Suprapubic skin (tissue), 4 donors: ENCODE data around the gene PLA2G4C. TPM values are rescaled to one million over a fixed set of nuclear protein-coding genes. Genes with fewer than 3 reads are reported as not detected.
"Not testable (repeated sequence)": the region's sequence is repeated elsewhere in the genome, so short reads cannot be mapped to it uniquely, and the experiment has no call there.

Experiments
- DNase-seq, 2 donors: peaks; one replicate each; pipeline ENCODE4 v3.0.0-alpha.2; 2019; ENCODE audit warnings: low spot score in 2 of 2
- H3K27ac ChIP-seq: fragments of 200-600 bp; sonication (generic); one replicate; pipeline ENCODE4 v1.5.1; 2019
- H3K27me3 ChIP-seq: fragments of 200-600 bp; sonication (generic); one replicate; pipeline ENCODE4 v1.5.1; 2019
- H3K36me3 ChIP-seq: fragments of 200-600 bp; sonication (generic); one replicate; pipeline ENCODE4 v1.5.1; 2019
- H3K4me1 ChIP-seq: fragments of 200-600 bp; sonication (generic); one replicate; pipeline ENCODE4 v1.5.1; 2019
- H3K4me3 ChIP-seq: fragments of 200-600 bp; sonication (generic); one replicate; pipeline ENCODE4 v1.5.1; 2019; ENCODE audit warnings: mild to moderate bottlenecking
- H3K9me3 ChIP-seq: fragments of 200-600 bp; sonication (generic); one replicate; pipeline ENCODE4 v1.5.1; 2019
- EP300 ChIP-seq: sonication (generic); formaldehyde crosslinking; IDR thresholded peaks from one replicate; pipeline ENCODE4 v1.6.1; 2017; ENCODE audit warnings: antibody characterized with exemption
- POLR2A ChIP-seq, 2 donors: fragments of 450-650 bp; IDR thresholded peaks; one replicate each; pipeline ENCODE4 v1.6.1; 2017; ENCODE audit warnings: antibody characterized with exemption in 2 of 2, mild to moderate bottlenecking in 2 of 2, moderate library complexity in 2 of 2
- POLR2AphosphoS5 ChIP-seq, 3 donors: sonication (generic); formaldehyde crosslinking; IDR thresholded peaks; one replicate each; pipeline ENCODE4 v1.6.1; 2017; ENCODE audit warnings: antibody characterized with exemption in 3 of 3
- WGBS: methylation state at CpG from one replicate; pipeline ENCODE4 v1.1.5; 2018; 5-methylcytosine and 5-hydroxymethylcytosine counted together
- total RNA-seq, 4 donors: library from RNA; depleted of rRNA; stranded (reverse); fragments of >200 nt; gene quantifications; one replicate each; pipeline ENCODE4 v1.1.0, GENCODE V29; 2016
- TF ChIP-seq, protein P1 (sequence below), 2 donors: fragments of 200-600 bp in 1 of 2; fragments of 450-650 bp in 1 of 2; sonication (generic) in 1 of 2; IDR thresholded peaks; one replicate each; pipeline ENCODE4 v1.5.1; 2016 to 2019; ENCODE audit warnings: antibody characterized with exemption in 2 of 2, mild to moderate bottlenecking in 1 of 2, moderate library complexity in 1 of 2

The PLA2G4C gene
- total RNA-seq, 4 donors from 2014 or later: 1.4 to 9.1 (median 5.7) TPM

DNA sequence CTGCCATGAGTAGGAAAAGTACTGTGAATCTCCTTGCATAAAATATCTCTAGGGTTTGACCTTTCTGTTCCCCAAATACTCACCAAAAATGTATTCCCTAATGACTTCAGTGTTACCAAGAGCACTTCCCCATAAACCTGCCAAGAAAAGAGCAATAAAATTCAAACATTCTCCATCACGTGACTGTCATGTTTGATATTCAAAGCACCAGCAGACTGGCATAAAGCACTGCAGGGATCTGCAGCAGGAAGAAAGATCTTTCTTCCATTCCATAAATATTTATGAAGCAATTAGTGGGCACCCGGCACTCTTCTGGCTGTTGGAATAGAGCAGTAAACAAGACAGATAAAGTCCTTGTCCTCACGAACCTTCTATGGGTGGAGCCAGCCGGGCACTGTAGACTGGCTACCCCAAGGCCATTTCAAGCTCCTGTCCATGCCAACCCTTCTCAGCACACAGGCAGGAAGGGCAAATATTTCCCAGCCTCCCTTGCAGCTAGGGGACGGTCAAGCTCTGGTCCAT lies 20.3 kb downstream of the PLA2G4C start:
- no peak for DNase-seq
- 26% methylated on average over 5 of the region's 5 CpGs for WGBS
- Histone ChIP-seq H3K36me3 (peaks cover 23% of the 10 kb centered on the region), H3K4me1 (no peaks in the 10 kb centered on the region), H3K9me3 (no peaks in the 10 kb centered on the region), H3K4me3 (no peak overlapping the region), H3K27ac (no peak overlapping the region), H3K27me3 (no peaks in the 10 kb centered on the region)
- TF ChIP-seq, protein P1, sequence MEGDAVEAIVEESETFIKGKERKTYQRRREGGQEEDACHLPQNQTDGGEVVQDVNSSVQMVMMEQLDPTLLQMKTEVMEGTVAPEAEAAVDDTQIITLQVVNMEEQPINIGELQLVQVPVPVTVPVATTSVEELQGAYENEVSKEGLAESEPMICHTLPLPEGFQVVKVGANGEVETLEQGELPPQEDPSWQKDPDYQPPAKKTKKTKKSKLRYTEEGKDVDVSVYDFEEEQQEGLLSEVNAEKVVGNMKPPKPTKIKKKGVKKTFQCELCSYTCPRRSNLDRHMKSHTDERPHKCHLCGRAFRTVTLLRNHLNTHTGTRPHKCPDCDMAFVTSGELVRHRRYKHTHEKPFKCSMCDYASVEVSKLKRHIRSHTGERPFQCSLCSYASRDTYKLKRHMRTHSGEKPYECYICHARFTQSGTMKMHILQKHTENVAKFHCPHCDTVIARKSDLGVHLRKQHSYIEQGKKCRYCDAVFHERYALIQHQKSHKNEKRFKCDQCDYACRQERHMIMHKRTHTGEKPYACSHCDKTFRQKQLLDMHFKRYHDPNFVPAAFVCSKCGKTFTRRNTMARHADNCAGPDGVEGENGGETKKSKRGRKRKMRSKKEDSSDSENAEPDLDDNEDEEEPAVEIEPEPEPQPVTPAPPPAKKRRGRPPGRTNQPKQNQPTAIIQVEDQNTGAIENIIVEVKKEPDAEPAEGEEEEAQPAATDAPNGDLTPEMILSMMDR (IDR thresholded peaks at IDR 0.05): no peak
- TF ChIP-seq POLR2A (IDR thresholded peaks at IDR 0.05) (no peak), EP300 (no peak), POLR2AphosphoS5 (IDR thresholded peaks at IDR 0.05) (no peak)

DNA sequence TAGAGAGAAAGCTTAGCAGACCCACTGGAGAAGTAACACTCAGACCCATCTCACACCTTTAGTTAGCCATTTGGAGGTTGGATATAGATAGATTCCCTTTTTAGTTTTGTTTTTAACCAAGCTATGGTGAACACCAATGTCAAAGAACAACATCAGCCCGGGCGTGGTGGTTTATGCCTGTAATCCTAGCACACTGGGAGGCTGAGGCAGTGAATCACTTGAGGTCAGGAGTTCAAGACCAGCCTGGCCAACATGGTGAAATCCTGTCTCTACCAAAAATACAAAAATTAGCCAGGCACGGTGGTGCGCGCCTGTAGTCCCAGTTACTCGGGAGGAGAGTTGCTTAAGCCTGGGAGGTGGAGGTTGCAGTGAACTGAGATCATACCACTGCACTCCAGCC lies 21.6 kb downstream of the PLA2G4C start:
- WGBS: 87% methylated on average over 6 of the region's 6 CpGs
- H3K9me3 ChIP-seq, H3K27me3 ChIP-seq, H3K4me3 ChIP-seq, H3K27ac ChIP-seq, H3K4me1 ChIP-seq, H3K36me3 ChIP-seq, DNase-seq: not testable (repeated sequence)

DNA sequence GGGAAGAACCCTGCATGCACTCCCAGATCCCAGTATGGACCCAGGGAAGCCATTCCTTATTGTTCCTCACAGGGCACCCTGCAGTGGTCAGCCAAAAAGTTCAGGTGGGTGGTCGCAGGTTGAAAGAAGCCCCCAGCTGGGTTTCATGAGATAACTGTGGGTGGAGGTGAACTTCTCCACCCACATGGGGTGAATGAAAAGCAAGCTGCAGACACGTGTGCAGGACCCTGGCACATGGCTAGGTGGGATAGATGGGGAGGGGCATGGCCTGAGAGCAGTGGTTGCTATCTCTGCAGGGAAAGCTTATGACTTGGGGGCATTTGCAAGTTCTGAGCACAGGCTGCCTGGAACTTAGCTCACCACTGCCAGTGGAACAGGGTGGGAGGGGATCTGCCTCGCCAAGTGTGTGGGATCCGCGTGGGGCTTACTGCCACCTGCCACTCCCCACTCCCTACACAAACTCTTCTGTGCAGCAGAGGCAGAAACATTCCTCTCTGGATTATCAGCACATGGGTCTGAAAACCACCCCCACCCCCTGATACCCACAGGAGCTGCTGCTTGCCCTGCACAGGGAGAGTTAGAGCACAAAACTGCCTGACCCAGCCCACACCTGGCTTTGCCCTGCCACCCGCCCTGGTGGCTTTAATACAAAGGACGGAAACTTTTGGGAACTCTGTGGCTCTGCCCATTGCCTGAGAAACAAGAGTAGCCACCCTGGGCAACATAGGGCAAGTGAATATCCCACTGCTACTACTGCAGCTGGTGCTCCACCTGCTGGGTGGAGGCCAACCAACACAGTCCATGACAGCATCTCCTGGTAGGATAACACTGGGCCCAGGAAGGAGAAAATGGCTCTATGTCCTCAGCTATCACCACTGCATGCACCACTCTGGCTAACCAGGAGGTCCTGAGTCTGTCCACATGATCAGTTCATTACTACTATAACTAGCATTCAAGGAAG lies 24.4 kb downstream of the PLA2G4C start:
- Histone ChIP-seq H3K36me3 (no peaks in the 10 kb centered on the region), H3K4me1 (no peaks in the 10 kb centered on the region), H3K4me3 (no peak overlapping the region), H3K27ac (peak overlapping the region; percentile 18), H3K9me3 (no peaks in the 10 kb centered on the region), H3K27me3 (no peaks in the 10 kb centered on the region)
- no peak for TF ChIP-seq POLR2A (IDR thresholded peaks at IDR 0.05)
- no peak for TF ChIP-seq EP300
- TF ChIP-seq POLR2AphosphoS5 (IDR thresholded peaks at IDR 0.05): no peak
- TF ChIP-seq, protein P1 (IDR thresholded peaks at IDR 0.05): no peak
- no peak for DNase-seq
- WGBS: 92% methylated on average over 7 of the region's 7 CpGs

DNA sequence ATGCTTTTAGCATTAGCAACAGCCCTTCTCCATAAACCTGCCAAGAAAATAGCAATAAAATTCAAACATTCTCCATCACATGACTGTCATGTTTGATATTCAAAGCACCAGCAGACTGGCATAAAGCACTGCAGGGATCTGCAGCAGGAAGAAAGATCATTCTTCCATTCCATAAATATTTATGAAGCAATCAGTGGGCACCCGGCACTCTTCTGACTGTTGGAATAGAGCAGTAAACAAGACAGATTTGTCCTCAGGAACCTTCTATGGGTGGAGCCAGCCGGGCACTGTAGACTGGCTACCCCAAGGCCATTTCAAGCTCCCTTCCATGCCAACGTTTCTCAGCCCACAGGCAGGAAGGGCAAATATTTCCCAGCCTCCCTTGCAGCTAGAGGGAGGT lies 25.5 kb downstream of the PLA2G4C start:
- Histone ChIP-seq H3K9me3 (no peaks in the 10 kb centered on the region), H3K27ac (no peak overlapping the region), H3K4me3 (no peak overlapping the region), H3K36me3 (no peaks in the 10 kb centered on the region), H3K27me3 (no peaks in the 10 kb centered on the region), H3K4me1 (no peaks in the 10 kb centered on the region)
- no peak for DNase-seq
- TF ChIP-seq EP300: no peak
- TF ChIP-seq POLR2A (IDR thresholded peaks at IDR 0.05): no peak
- no peak for TF ChIP-seq POLR2AphosphoS5 (IDR thresholded peaks at IDR 0.05)
- TF ChIP-seq, protein P1 (IDR thresholded peaks at IDR 0.05): no peak
- WGBS: 30% methylated on average over 3 of the region's 3 CpGs

DNA sequence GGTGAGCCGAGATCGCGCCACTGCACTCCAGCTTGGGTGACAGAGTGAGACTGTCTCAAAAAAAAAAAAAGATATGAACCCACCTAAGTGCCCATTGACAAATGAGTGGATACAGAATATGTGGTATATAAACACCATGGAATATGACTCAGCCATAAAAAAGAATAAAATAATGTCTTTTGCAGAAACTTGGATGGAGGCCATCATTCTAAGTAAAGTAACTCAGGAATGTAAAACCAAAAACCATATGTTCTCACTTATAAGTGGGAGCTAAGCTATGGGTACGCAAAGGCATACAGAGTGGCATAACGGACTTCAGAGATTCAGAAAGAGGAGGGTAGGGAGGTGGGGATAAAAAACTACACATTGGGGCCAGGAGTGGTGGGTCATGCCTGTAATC lies 29.5 kb downstream of the PLA2G4C start:
- H3K9me3 ChIP-seq: no peaks in the 10 kb centered on the region
- WGBS: 90% methylated on average over 5 of the region's 5 CpGs
- H3K27me3 ChIP-seq: no peaks in the 10 kb centered on the region
- no peak overlapping the region for H3K27ac ChIP-seq
- DNase-seq: no peak
- H3K36me3 ChIP-seq: no peaks in the 10 kb centered on the region
- no peaks in the 10 kb centered on the region for H3K4me1 ChIP-seq
- TF ChIP-seq, protein P1 (IDR thresholded peaks at IDR 0.05): no peak
- no peak overlapping the region for H3K4me3 ChIP-seq

DNA sequence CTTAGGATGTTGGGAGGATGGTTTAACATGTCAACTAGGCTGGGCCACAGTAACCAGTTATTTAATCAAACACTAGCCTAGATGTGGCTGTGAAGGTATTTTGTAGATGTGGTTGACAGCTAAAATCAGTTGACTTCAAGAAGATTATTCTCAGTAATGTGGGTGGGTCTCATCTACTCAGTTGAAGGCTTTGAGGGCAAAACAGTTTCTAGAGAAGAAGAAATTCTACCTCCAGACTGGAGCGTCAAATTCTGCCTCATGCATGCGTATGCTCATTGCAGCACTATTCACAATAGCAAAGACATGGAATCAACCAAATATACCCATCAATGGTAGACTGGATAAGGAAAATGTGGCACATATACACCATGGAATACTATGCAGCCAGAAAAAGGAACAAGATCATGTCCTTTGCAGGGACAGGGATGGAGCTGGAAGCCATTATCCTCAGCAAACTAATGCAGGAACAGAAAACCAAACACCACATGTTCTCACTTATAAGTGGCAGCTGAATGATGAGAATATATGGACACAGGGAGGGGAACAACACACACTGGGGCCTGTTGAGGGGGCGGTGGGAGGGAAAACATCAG lies 40.3 kb downstream of the PLA2G4C start:
- H3K27me3 ChIP-seq, H3K4me3 ChIP-seq, H3K4me1 ChIP-seq, H3K36me3 ChIP-seq, H3K27ac ChIP-seq, H3K9me3 ChIP-seq, DNase-seq: not testable (repeated sequence)
- WGBS: 97% methylated on average over 3 of the region's 3 CpGs
